ENCODE data around the gene DBH. TPM values are rescaled to one million over a fixed set of nuclear protein-coding genes. Genes with fewer than 3 reads are reported as not detected.

Gene DBH
- total RNA-seq, 4 donors from 2014 or later = 0.11 to 0.15 TPM; not detected in 2

GRCh38 chr9:133631111-133631510, 5.1 kb upstream of the DBH start:
- H3K9me3 ChIP-seq = no peaks in the 10 kb centered on the region
- no peak for TF ChIP-seq CTCF (IDR thresholded peaks at IDR 0.05)
- TF ChIP-seq POLR2A (IDR thresholded peaks at IDR 0.05) = no peak
- H3K27me3 ChIP-seq = no peaks in the 10 kb centered on the region
- intact Hi-C loops (cut with DNase I) = no loop called here
- 95 to 100% methylated on average over 3 to 7 of the region's 12 CpGs for WGBS, 2 donors
- H3K4me1 ChIP-seq = no peaks in the 10 kb centered on the region
- H3K4me3 ChIP-seq (replicated peaks in 1 of 3) = no peak overlapping the region
- no peak overlapping the region for H3K27ac ChIP-seq
- H3K36me3 ChIP-seq = no peaks in the 10 kb centered on the region
- no peak for DNase-seq

GRCh38 chr9:133632806-133633680, 3.1 kb upstream of the DBH start:
- H3K27ac ChIP-seq = no peak overlapping the region
- no peak for DNase-seq
- no peaks in the 10 kb centered on the region for H3K4me1 ChIP-seq
- intact Hi-C loops (cut with DNase I) = no loop called here
- H3K27me3 ChIP-seq = no peaks in the 10 kb centered on the region
- no peak for TF ChIP-seq CTCF (IDR thresholded peaks at IDR 0.05)
- no peak for TF ChIP-seq POLR2A (IDR thresholded peaks at IDR 0.05)
- WGBS, 2 donors = 65 to 81% methylated on average over 25 to 26 of the region's 27 CpGs
- H3K4me3 ChIP-seq (replicated peaks in 1 of 3) = no peak overlapping the region
- no peaks in the 10 kb centered on the region for H3K9me3 ChIP-seq
- H3K36me3 ChIP-seq = no peaks in the 10 kb centered on the region

- WGBS, 2 donors = 66 to 72% methylated on average over 8 of the region's 8 CpGs
- no peak for DNase-seq
- no peaks in the 10 kb centered on the region for H3K27me3 ChIP-seq
- H3K27ac ChIP-seq = no peak overlapping the region
- TF ChIP-seq POLR2A (IDR thresholded peaks at IDR 0.05) = no peak
- TF ChIP-seq CTCF (IDR thresholded peaks at IDR 0.05) = no peak
- no peaks in the 10 kb centered on the region for H3K36me3 ChIP-seq
- no peak overlapping the region for H3K4me3 ChIP-seq (replicated peaks in 1 of 3)
- no peaks in the 10 kb centered on the region for H3K9me3 ChIP-seq
- no peaks in the 10 kb centered on the region for H3K4me1 ChIP-seq
- intact Hi-C loops (cut with DNase I) = no loop called here
These were observed 2.5 kb upstream of the DBH start for GRCh38 chr9:133633681-133634080.

GRCh38 chr9:133634081-133634691, 2.0 kb upstream of the DBH start:
- WGBS, 2 donors = 58 to 60% methylated on average over 23 to 24 of the region's 24 CpGs
- H3K9me3 ChIP-seq = no peaks in the 10 kb centered on the region
- no peaks in the 10 kb centered on the region for H3K4me1 ChIP-seq
- no peaks in the 10 kb centered on the region for H3K27me3 ChIP-seq
- no peaks in the 10 kb centered on the region for H3K36me3 ChIP-seq
- TF ChIP-seq CTCF (IDR thresholded peaks at IDR 0.05) (no peak), POLR2A (IDR thresholded peaks at IDR 0.05) (no peak)
- intact Hi-C loops (cut with DNase I) = no loop called here
- H3K4me3 ChIP-seq (replicated peaks in 1 of 3) = no peak overlapping the region
- no peak for DNase-seq
- H3K27ac ChIP-seq = no peak overlapping the region

- Histone ChIP-seq H3K9me3 (no peaks in the 10 kb centered on the region), H3K4me1 (no peaks in the 10 kb centered on the region), H3K36me3 (no peaks in the 10 kb centered on the region), H3K27me3 (no peaks in the 10 kb centered on the region), H3K27ac (no peak overlapping the region), H3K4me3 (replicated peaks in 1 of 3) (no peak overlapping the region)
- TF ChIP-seq CTCF (IDR thresholded peaks at IDR 0.05) = no peak
- TF ChIP-seq POLR2A (IDR thresholded peaks at IDR 0.05) = no peak
- DNase-seq = no peak
- WGBS, 2 donors = 84 to 90% methylated on average over 6 of the region's 6 CpGs
- intact Hi-C loops (cut with DNase I) = no loop called here
These were observed 1.1 kb upstream of the DBH start for GRCh38 chr9:133635098-133635497.
